ENCODE results near the gene KLHL36. TPM values are rescaled to one million over a fixed set of nuclear protein-coding genes. Genes with fewer than 3 reads are reported as not detected.

The KLHL36 gene
- 10 to 100 TPM; 22.4 to 34.5 (median 29.4) TPM for polyA plus RNA-seq (ENCODE audit: insufficient read length in 4 of 4)

GRCh38 chr16:84647828-84648594, at the start of gene KLHL36:
KLHL36 (plus strand) TSS chr16:84648511; CDS start chr16:84650868, 2,357 bp downstream.
- DNase-seq (ENCODE audit: low read depth in 4 of 4, low spot score in 2 of 4) = no peak

- no peak for DNase-seq (ENCODE audit: low read depth in 4 of 4, low spot score in 2 of 4)
Measured at GRCh38 chr16:84599521-84600202, 48.6 kb upstream of the KLHL36 start.

- DNase-seq (ENCODE audit: low read depth in 4 of 4, low spot score in 2 of 4) = no peak
Measured at GRCh38 chr16:84600343-84601229, 47.7 kb upstream of the KLHL36 start.

GRCh38 chr16:84603140-84603816, 45.0 kb upstream of the KLHL36 start:
- DNase-seq (ENCODE audit: low read depth in 4 of 4, low spot score in 2 of 4) = no peak

- DNase-seq (ENCODE audit: low read depth in 4 of 4, low spot score in 2 of 4) = no peak
Measured at GRCh38 chr16:84603940-84604339, 44.4 kb upstream of the KLHL36 start.

- DNase-seq (ENCODE audit: low read depth in 4 of 4, low spot score in 2 of 4) = no peak
Measured at GRCh38 chr16:84604477-84605013, 43.8 kb upstream of the KLHL36 start.

GRCh38 chr16:84605339-84605848, 42.9 kb upstream of the KLHL36 start:
- no peak for DNase-seq (ENCODE audit: low read depth in 4 of 4, low spot score in 2 of 4)

- DNase-seq (ENCODE audit: low read depth in 4 of 4, low spot score in 2 of 4) = no peak
Measured at GRCh38 chr16:84606081-84606875, 42.0 kb upstream of the KLHL36 start.

GRCh38 chr16:84607061-84607460, 41.2 kb upstream of the KLHL36 start:
- DNase-seq (ENCODE audit: low read depth in 4 of 4, low spot score in 2 of 4) = no peak

GRCh38 chr16:84607694-84608093, 40.6 kb upstream of the KLHL36 start:
- DNase-seq (ENCODE audit: low read depth in 4 of 4, low spot score in 2 of 4) = no peak

GRCh38 chr16:84608282-84608681, 40.0 kb upstream of the KLHL36 start:
- DNase-seq (ENCODE audit: low read depth in 4 of 4, low spot score in 2 of 4) = no peak

GRCh38 chr16:84609563-84610177, 38.6 kb upstream of the KLHL36 start:
- no peak for DNase-seq (ENCODE audit: low read depth in 4 of 4, low spot score in 2 of 4)

GRCh38 chr16:84610376-84610775, 37.9 kb upstream of the KLHL36 start:
- DNase-seq (ENCODE audit: low read depth in 4 of 4, low spot score in 2 of 4) = no peak

GRCh38 chr16:84611041-84611440, 37.3 kb upstream of the KLHL36 start:
- no peak for DNase-seq (ENCODE audit: low read depth in 4 of 4, low spot score in 2 of 4)

- DNase-seq (ENCODE audit: low read depth in 4 of 4, low spot score in 2 of 4) = no peak
Measured at GRCh38 chr16:84612686-84613085, 35.6 kb upstream of the KLHL36 start.

GRCh38 chr16:84613408-84614072, 34.8 kb upstream of the KLHL36 start:
- no peak for DNase-seq (ENCODE audit: low read depth in 4 of 4, low spot score in 2 of 4)

- no peak for DNase-seq (ENCODE audit: low read depth in 4 of 4, low spot score in 2 of 4)
Measured at GRCh38 chr16:84614073-84614459, 34.2 kb upstream of the KLHL36 start.

GRCh38 chr16:84614623-84614967, 33.7 kb upstream of the KLHL36 start:
- no peak for DNase-seq (ENCODE audit: low read depth in 4 of 4, low spot score in 2 of 4)

Measured in left renal cortex interstitium (tissue), 4 donors.